HepG2 (cell line): ENCODE results near the gene ZNHIT1. TPM values are rescaled to one million over a fixed set of nuclear protein-coding genes. Genes with fewer than 3 reads are reported as not detected.

Experiments used
- ASH2L ChIP-seq: fragments of 300-600, 200-600 bp; sonication (generic); IDR thresholded peaks from 2 replicates; pipeline ENCODE4 v1.7.0; 2017; ENCODE audit warnings: low read depth, mild to moderate bottlenecking, moderate library complexity, mixed read lengths, low read length; ENCODE audit not compliant: insufficient read length
- GATAD2A ChIP-seq: IDR thresholded peaks from 2 replicates; pipeline ENCODE4 v1.6.1; 2016
- HOXA5 ChIP-seq: sonication (generic); formaldehyde crosslinking; IDR thresholded peaks from 2 replicates; pipeline ENCODE4 v1.4.0; 2020; ENCODE audit warnings: missing genetic modification reagents
- JUN ChIP-seq: sonication (generic); formaldehyde crosslinking; IDR thresholded peaks from 2 replicates; pipeline ENCODE4 v1.4.0; 2020; ENCODE audit warnings: mild to moderate bottlenecking, missing genetic modification reagents
- MED8 ChIP-seq: sonication (generic); formaldehyde crosslinking; IDR thresholded peaks from 2 replicates; pipeline ENCODE4 v1.8.1; 2023; ENCODE audit warnings: mild to moderate bottlenecking, missing genetic modification reagents; ENCODE audit not compliant: insufficient replicate concordance
- NFIB ChIP-seq: sonication (generic); formaldehyde crosslinking; IDR thresholded peaks from 2 replicates; pipeline ENCODE4 v1.9.0; 2021; ENCODE audit warnings: missing genetic modification reagents, mild to moderate bottlenecking, borderline replicate concordance
- NRL ChIP-seq: sonication (generic); formaldehyde crosslinking; IDR thresholded peaks from 2 replicates; pipeline ENCODE4 v1.5.0; 2020; ENCODE audit warnings: missing genetic modification reagents, mild to moderate bottlenecking, moderate library complexity, borderline replicate concordance
- PHF5A ChIP-seq: IDR thresholded peaks from one replicate; pipeline ENCODE4 v1.6.1; 2018; ENCODE audit warnings: low read depth, missing genetic modification reagents; ENCODE audit not compliant: unreplicated experiment
- POGZ ChIP-seq: sonication (generic); formaldehyde crosslinking; IDR thresholded peaks from 2 replicates; pipeline ENCODE4 v1.4.0; 2020; ENCODE audit warnings: mild to moderate bottlenecking, missing genetic modification reagents
- RARA ChIP-seq: IDR thresholded peaks from 2 replicates; pipeline ENCODE4 v1.6.1; 2016; ENCODE audit warnings: missing genetic modification reagents, missing compliant biosample characterization
- RFXAP ChIP-seq: sonication (generic); formaldehyde crosslinking; IDR thresholded peaks from 2 replicates; pipeline ENCODE4 v1.4.0; 2020; ENCODE audit warnings: missing genetic modification reagents, borderline replicate concordance
- SATB2 ChIP-seq: sonication (generic); formaldehyde crosslinking; IDR thresholded peaks from 2 replicates; pipeline ENCODE4 v1.5.0; 2020; ENCODE audit warnings: missing genetic modification reagents
- THAP11 ChIP-seq: IDR thresholded peaks from 2 replicates; pipeline ENCODE4 v1.6.1; 2016; ENCODE audit warnings: missing biosample characterization, missing genetic modification reagents
- TP53 ChIP-seq: sonication (generic); formaldehyde crosslinking; conservative IDR thresholded peaks from 2 replicates; pipeline ENCODE4 v1.4.0; 2020; ENCODE audit warnings: missing genetic modification reagents
- ZBTB10 ChIP-seq: sonication (generic); formaldehyde crosslinking; IDR thresholded peaks from 2 replicates; pipeline ENCODE4 v1.4.0; 2020; ENCODE audit warnings: missing genetic modification reagents, borderline replicate concordance
- ZFP91 ChIP-seq: sonication (generic); formaldehyde crosslinking; IDR thresholded peaks from 2 replicates; pipeline ENCODE4 v1.9.0; 2022; ENCODE audit warnings: missing genetic modification reagents, mild to moderate bottlenecking, borderline replicate concordance
- ZNF263 ChIP-seq: sonication (generic); formaldehyde crosslinking; IDR thresholded peaks from 2 replicates; pipeline ENCODE4 v1.4.0; 2020; ENCODE audit warnings: missing genetic modification reagents
- ZNF292 ChIP-seq: sonication (generic); formaldehyde crosslinking; IDR thresholded peaks from 2 replicates; pipeline ENCODE4 v1.8.1; 2022; ENCODE audit warnings: mild to moderate bottlenecking, low read depth, missing genetic modification reagents, borderline replicate concordance
- ZNF430 ChIP-seq: sonication (generic); formaldehyde crosslinking; IDR thresholded peaks from 2 replicates; pipeline ENCODE4 v1.9.0; 2021; ENCODE audit warnings: mild to moderate bottlenecking, missing genetic modification reagents
- ZNF446 ChIP-seq: sonication (generic); formaldehyde crosslinking; IDR thresholded peaks from 2 replicates; pipeline ENCODE4 v1.5.0; 2020; ENCODE audit warnings: mild to moderate bottlenecking, missing genetic modification reagents
- ZNF766 ChIP-seq: sonication (generic); formaldehyde crosslinking; IDR thresholded peaks from 2 replicates; pipeline ENCODE4 v1.5.0; 2020; ENCODE audit warnings: missing genetic modification reagents, borderline replicate concordance
- ZNF773 ChIP-seq: sonication (generic); formaldehyde crosslinking; IDR thresholded peaks from 2 replicates; pipeline ENCODE4 v1.4.0; 2020; ENCODE audit warnings: missing genetic modification reagents, borderline replicate concordance
- polyA plus RNA-seq, 8 experiments: library from polyadenylated mRNA; depleted of rRNA in 3 of 8; stranded (reverse) in 7 of 8; unstranded in 1 of 8; fragments of >200 nt; fragmentation: Illumina TruSeq in 4 of 8; extraction: Trizol in 4 of 8; gene quantifications; 2 replicates each; pipeline versions ENCODE4 v1.2.1 to v1.2.3, GENCODE V29; 2011 to 2016; ENCODE audit warnings: low read depth in 4 of 8, missing spikeins in 1 of 8, mixed read lengths in 1 of 8; ENCODE audit not compliant: insufficient read depth in 1 of 8
- total RNA-seq, 5 experiments: library from RNA; depleted of rRNA; stranded (reverse); fragments of >200 nt; fragmentation: Illumina TruSeq; extraction: Trizol; gene quantifications; 2 replicates each; pipeline ENCODE4 v1.2.3, GENCODE V29; 2016; ENCODE audit warnings: low read depth in 1 of 5
- TF ChIP-seq, protein P1 (sequence below): sonication (generic); formaldehyde crosslinking; IDR thresholded peaks from 2 replicates; pipeline ENCODE4 v1.5.0; 2020; ENCODE audit warnings: mild to moderate bottlenecking, missing genetic modification reagents

ZNHIT1 gene
- total and polyA plus RNA-seq, 2 of the 13 experiments (the other 11 are each of a cell fraction or from before 2014, with no cell fraction given), result 32.5 to 64.5 TPM

DNA sequence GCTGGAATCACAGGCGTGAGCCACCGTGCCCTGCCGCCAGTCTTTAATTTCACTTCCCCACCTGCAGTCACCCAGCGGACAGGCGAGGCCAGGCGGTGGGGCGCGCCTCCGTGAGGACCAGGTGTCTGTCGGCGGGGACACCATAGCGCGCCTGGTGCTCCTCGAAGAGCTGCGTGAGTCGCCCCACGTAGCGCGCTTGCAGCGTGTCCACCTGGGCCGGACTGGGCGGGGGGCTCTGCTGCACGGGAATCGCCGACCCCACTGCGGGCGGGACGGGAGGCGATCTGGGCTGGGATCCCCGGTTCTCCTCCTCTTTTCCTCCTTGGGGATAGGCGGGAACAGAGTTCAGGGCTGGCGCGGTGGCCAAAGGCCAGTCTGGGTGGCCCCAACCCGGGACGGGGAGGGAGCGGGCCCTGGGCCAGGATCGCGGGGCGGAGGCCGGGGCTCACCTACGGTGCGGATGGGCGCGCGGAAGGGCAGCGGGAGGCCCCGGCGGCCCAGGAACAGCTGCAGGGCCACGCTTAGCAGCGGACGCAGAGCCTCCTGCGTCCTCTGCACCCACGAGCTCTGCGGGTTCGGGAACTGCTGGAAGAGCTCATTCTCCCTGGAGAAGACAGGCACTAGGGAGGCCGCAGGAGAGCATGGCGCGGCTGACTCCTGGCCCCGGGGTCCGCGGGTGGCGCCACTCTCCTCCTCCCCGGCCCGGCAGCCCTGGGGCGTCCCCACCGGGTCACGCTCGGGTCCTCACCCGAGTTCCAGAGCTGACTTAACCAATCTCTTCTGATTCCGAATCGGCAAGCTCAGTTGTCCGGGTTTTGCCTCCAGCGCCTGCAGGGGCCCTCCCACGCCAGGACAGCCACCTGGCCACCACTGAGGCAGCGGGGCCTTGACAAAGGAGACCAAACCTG lies 16.0 kb upstream of the ZNHIT1 start (continued):
- TF ChIP-seq HOXA5 (CRISPR knock-in tag) (peak; percentile 66), PHF5A (CRISPR knock-in tag) (no peak), ZBTB10 (CRISPR knock-in tag) (peak; percentile 54; the same call in 1 of the 2 replicates), NFIB (CRISPR knock-in tag) (no peak), ZNF263 (CRISPR knock-in tag) (peak; percentile 56; the same call in 1 of the 2 replicates), ZNF292 (CRISPR knock-in tag) (no peak; the same call in 1 of the 2 replicates), GATAD2A (no peak), ZFP91 (CRISPR knock-in tag) (peak; percentile 64; the same call in 1 of the 2 replicates), POGZ (peak; percentile 55), RFXAP (CRISPR knock-in tag) (peak; percentile 15; the same call in 1 of the 2 replicates), MED8 (CRISPR knock-in tag) (peak; percentile 91), TP53 (CRISPR knock-in tag) (no peak), THAP11 (CRISPR knock-in tag) (0 out of 2 replicates have a peak, but pooled peaks have one; percentile 12), RARA (CRISPR knock-in tag) (peak; percentile 25; the same call in 1 of the 2 replicates), ASH2L (peak; percentile 39), ZNF446 (CRISPR knock-in tag) (peak; percentile 87; the same call in 1 of the 2 replicates), SATB2 (CRISPR knock-in tag) (no peak), JUN (CRISPR knock-in tag) (no peak), ZNF430 (CRISPR knock-in tag) (peak; percentile 68), ZNF773 (no peak; the same call in 1 of the 2 replicates), ZNF766 (CRISPR knock-in tag) (0 out of 2 replicates have a peak, but pooled peaks have one; percentile 54), NRL (CRISPR knock-in tag) (peak; percentile 69)
- TF ChIP-seq, protein P1, sequence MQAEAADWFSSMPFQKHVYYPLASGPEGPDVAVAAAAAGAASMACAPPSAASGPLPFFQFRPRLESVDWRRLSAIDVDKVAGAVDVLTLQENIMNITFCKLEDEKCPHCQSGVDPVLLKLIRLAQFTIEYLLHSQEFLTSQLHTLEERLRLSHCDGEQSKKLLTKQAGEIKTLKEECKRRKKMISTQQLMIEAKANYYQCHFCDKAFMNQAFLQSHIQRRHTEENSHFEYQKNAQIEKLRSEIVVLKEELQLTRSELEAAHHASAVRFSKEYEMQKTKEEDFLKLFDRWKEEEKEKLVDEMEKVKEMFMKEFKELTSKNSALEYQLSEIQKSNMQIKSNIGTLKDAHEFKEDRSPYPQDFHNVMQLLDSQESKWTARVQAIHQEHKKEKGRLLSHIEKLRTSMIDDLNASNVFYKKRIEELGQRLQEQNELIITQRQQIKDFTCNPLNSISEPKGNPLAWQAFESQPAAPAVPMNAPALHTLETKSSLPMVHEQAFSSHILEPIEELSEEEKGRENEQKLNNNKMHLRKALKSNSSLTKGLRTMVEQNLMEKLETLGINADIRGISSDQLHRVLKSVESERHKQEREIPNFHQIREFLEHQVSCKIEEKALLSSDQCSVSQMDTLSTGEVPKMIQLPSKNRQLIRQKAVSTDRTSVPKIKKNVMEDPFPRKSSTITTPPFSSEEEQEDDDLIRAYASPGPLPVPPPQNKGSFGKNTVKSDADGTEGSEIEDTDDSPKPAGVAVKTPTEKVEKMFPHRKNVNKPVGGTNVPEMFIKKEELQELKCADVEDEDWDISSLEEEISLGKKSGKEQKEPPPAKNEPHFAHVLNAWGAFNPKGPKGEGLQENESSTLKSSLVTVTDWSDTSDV (CRISPR knock-in tag), result peak; percentile 19
